Transverse colon (tissue), 4 donors: ENCODE measurements around the gene TPD52L2. TPM values are rescaled to one million over a fixed set of nuclear protein-coding genes. Genes with fewer than 3 reads are reported as not detected.
"Not testable (repeated sequence)": the region's sequence is repeated elsewhere in the genome, so short reads cannot be mapped to it uniquely, and the experiment has no call there.

Experiments used
- DNase-seq: peaks from one replicate; pipeline ENCODE4 v3.0.0-alpha.2; 2019
- H3K27ac ChIP-seq, 4 donors: fragments of 200-600 bp; sonication (generic); 2 replicates each; pipeline ENCODE4 v1.5.1; 2016 to 2018; ENCODE audit warnings: inconsistent platforms in 4 of 4
- H3K27me3 ChIP-seq: fragments of 200-600 bp; sonication (generic); 2 replicates; pipeline ENCODE4 v1.5.1; 2017; ENCODE audit warnings: inconsistent platforms
- H3K36me3 ChIP-seq, 4 donors: fragments of 200-600 bp; sonication (generic); 2 replicates each; pipeline ENCODE4 v1.5.1; 2017 to 2019; ENCODE audit warnings: inconsistent platforms in 4 of 4
- H3K4me1 ChIP-seq, 4 donors: fragments of 200-600 bp; sonication (generic); 2 replicates each; pipeline ENCODE4 v1.5.1; 2017 to 2020; ENCODE audit warnings: inconsistent platforms in 4 of 4
- H3K4me3 ChIP-seq, 4 donors: fragments of 200-600 bp; sonication (generic); 1 replicate in 1 of 4; 2 replicates in 3 of 4; pipeline versions ENCODE4 v1.5.1 to v1.6.1; 2017 to 2019; ENCODE audit warnings: inconsistent platforms in 4 of 4
- H3K9me3 ChIP-seq, 2 donors: fragments of 200-600 bp; sonication (generic); 2 replicates each; pipeline ENCODE4 v1.5.1; 2017 to 2019; ENCODE audit warnings: inconsistent platforms in 2 of 2
- EP300 ChIP-seq: sonication (generic); formaldehyde crosslinking; IDR thresholded peaks from one replicate; pipeline ENCODE4 v1.6.1; 2017; ENCODE audit warnings: antibody characterized with exemption, low read depth
- POLR2A ChIP-seq: fragments of 450-650 bp; IDR thresholded peaks from one replicate; pipeline ENCODE4 v1.6.1; 2016; ENCODE audit warnings: antibody characterized with exemption, mild to moderate bottlenecking, moderate library complexity
- POLR2AphosphoS5 ChIP-seq, 3 donors: sonication (generic); formaldehyde crosslinking; IDR thresholded peaks; one replicate each; pipeline ENCODE4 v1.6.1; 2016; ENCODE audit warnings: antibody characterized with exemption in 3 of 3
- WGBS, 2 donors: methylation state at CpG; one replicate each; pipeline ENCODE4 v1.1.5; 2018; ENCODE audit warnings: low coverage in 1 of 2; 5-methylcytosine and 5-hydroxymethylcytosine counted together
- in situ Hi-C, 4 donors: fragments of 200-750 bp; cut with MboI; loops; one replicate each; pipeline versions ENCODE4 v1.15.0 to v1.15.1; 2017; ENCODE audit warnings: low sequenced_read_pairs in 3 of 4, low pct_ligation_motif_present in 1 of 4, low pct_unique_long_range_greater_than_20kb in 1 of 4
- intact Hi-C: fragments of 100-400 bp; cut with DNase I; formaldehyde crosslinking; loops from one replicate; pipeline ENCODE4 v1.15.1; 2023; ENCODE audit warnings: low total_unique reads
- total RNA-seq, 4 donors: library from RNA; depleted of rRNA; stranded (reverse); fragments of >200 nt; gene quantifications; one replicate each; pipeline ENCODE4 v1.1.0, GENCODE V29; 2016
- TF ChIP-seq, protein P1 (sequence below), 5 experiments: fragments of 200-600 bp in 3 of 5; fragments of 450-650 bp in 2 of 5; sonication (generic) in 3 of 5; IDR thresholded peaks; 1 replicate in 2 of 5; 2 replicates in 3 of 5; pipeline ENCODE4 v1.5.1; 2016 to 2017; ENCODE audit warnings: antibody characterized with exemption in 5 of 5, inconsistent platforms in 3 of 5, mild to moderate bottlenecking in 2 of 5, moderate library complexity in 1 of 5

TPD52L2 gene
- total RNA-seq, 4 donors from 2014 or later = 40.8 to 67.0 (median 62.6) TPM

- no peak for DNase-seq
- H3K27ac ChIP-seq = no peak overlapping the region
- in situ Hi-C loops (no loop called here), intact Hi-C loops (no loop called here)
- no peaks in the 10 kb centered on the region for H3K27me3 ChIP-seq
- peaks cover 0 to 35% (median 17%) of the 10 kb centered on the region in 4 donors for H3K36me3 ChIP-seq
- H3K9me3 ChIP-seq = no peaks in the 10 kb centered on the region
- no peaks in the 10 kb centered on the region for H3K4me1 ChIP-seq
- WGBS, 2 donors = 93% methylated on average over 3 to 14 of the region's 14 CpGs
- TF ChIP-seq POLR2AphosphoS5 (IDR thresholded peaks at IDR 0.05) (no peak), EP300 (no peak)
- TF ChIP-seq, protein P1, sequence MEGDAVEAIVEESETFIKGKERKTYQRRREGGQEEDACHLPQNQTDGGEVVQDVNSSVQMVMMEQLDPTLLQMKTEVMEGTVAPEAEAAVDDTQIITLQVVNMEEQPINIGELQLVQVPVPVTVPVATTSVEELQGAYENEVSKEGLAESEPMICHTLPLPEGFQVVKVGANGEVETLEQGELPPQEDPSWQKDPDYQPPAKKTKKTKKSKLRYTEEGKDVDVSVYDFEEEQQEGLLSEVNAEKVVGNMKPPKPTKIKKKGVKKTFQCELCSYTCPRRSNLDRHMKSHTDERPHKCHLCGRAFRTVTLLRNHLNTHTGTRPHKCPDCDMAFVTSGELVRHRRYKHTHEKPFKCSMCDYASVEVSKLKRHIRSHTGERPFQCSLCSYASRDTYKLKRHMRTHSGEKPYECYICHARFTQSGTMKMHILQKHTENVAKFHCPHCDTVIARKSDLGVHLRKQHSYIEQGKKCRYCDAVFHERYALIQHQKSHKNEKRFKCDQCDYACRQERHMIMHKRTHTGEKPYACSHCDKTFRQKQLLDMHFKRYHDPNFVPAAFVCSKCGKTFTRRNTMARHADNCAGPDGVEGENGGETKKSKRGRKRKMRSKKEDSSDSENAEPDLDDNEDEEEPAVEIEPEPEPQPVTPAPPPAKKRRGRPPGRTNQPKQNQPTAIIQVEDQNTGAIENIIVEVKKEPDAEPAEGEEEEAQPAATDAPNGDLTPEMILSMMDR (IDR thresholded peaks at IDR 0.05) = no peak
- no peak overlapping the region for H3K4me3 ChIP-seq
Measured at GRCh38 chr20:63878899-63879663, 14.0 kb downstream of the TPD52L2 start.

GRCh38 chr20:63880901-63881300, 15.8 kb downstream of the TPD52L2 start:
- DNase-seq, H3K27ac ChIP-seq, H3K9me3 ChIP-seq, H3K27me3 ChIP-seq, intact Hi-C loops, H3K4me3 ChIP-seq, in situ Hi-C loops, H3K4me1 ChIP-seq: not testable (repeated sequence)
- peaks cover 0 to 22% (median 8%) of the 10 kb centered on the region in 4 donors for H3K36me3 ChIP-seq
- WGBS, 2 donors = 80 to 96% methylated on average over 3 to 13 of the region's 13 CpGs

DNA sequence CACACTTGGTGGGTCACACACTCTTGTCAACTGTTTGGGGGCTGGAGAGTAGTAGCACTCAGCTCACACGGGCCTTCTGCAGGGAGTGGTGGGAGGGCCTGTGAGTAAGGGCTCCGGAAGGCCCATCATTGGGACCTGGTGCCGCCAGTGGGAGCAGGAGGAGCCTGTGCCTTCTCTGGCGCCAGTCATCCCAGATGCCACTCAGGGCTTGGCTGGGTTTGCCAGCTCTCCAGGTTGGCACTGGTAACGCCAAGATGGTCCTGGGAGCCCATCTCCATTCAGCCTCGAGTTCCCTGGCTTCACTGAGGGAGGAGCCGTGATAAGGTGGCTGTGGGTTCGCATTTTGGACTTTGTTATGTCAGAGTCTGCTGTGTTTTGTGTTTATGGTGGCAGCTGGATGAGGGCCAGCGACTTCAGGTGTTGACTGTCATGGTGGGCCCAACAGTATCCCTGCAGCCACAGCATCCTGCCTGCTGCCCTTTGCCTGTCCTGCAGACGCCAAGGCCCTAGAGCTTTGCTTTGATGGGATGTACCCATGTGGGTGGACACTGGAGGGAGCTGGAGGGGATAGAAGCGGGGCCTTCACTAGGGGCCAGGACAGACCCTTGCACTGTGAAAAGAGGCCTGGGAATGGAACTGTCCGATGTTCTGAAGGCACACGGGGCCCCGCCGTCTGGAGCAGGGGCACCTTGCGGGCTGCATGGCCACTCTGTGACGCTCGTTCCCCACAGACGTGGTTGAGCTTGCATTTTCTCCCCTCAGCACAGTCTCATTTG, 16.6 kb downstream of the TPD52L2 start:
- no peaks in the 10 kb centered on the region for H3K9me3 ChIP-seq
- no peak for DNase-seq
- WGBS, 2 donors = 86% methylated on average over 19 of the region's 19 CpGs; no CpG with 5 or more reads in 1 of the 2 donors
- peaks cover 0 to 14% (median 4%) of the 10 kb centered on the region in 4 donors for H3K36me3 ChIP-seq
- TF ChIP-seq POLR2AphosphoS5 (IDR thresholded peaks at IDR 0.05) (no peak), EP300 (no peak), POLR2A (no peak)
- TF ChIP-seq, protein P1 (IDR thresholded peaks at IDR 0.05) = no peak
- no peak overlapping the region for H3K4me3 ChIP-seq
- no peaks in the 10 kb centered on the region for H3K27me3 ChIP-seq
- H3K27ac ChIP-seq = no peak overlapping the region
- no peaks in the 10 kb centered on the region for H3K4me1 ChIP-seq
- intact Hi-C loops (no loop called here), in situ Hi-C loops (no loop called here)

- in situ Hi-C loops (no loop called here), intact Hi-C loops (no loop called here)
- Histone ChIP-seq H3K9me3 (no peaks in the 10 kb centered on the region), H3K4me3 (no peak overlapping the region), H3K4me1 (no peaks in the 10 kb centered on the region), H3K27ac (no peak overlapping the region), H3K27me3 (no peaks in the 10 kb centered on the region), H3K36me3 (peaks cover 0 to 13% (median 4%) of the 10 kb centered on the region in 4 donors)
- TF ChIP-seq EP300 (no peak), POLR2A (no peak), POLR2AphosphoS5 (IDR thresholded peaks at IDR 0.05) (no peak)
- TF ChIP-seq, protein P1 (IDR thresholded peaks at IDR 0.05) = no peak
- DNase-seq = no peak
- 91% methylated on average over 28 of the region's 28 CpGs; no CpG with 5 or more reads in 1 of the 2 donors for WGBS, 2 donors
Measured at GRCh38 chr20:63882257-63883200, 17.5 kb downstream of the TPD52L2 start.
